Effector memory CD4-positive, alpha-beta T cell (primary cell): ENCODE measurements around the gene EXOC3L1.

Experiments
- DNase-seq, 3 donors: peaks; one replicate each; pipeline ENCODE4 v3.0.0-alpha.2; 2020
- H3K27ac ChIP-seq: 2 replicates; pipeline ENCODE4 v1.7.0; 2013; ENCODE audit warnings: mild to moderate bottlenecking, low read length, moderate library complexity; ENCODE audit not compliant: insufficient read depth, poor library complexity, severe bottlenecking
- H3K27me3 ChIP-seq: replicated peaks from 2 replicates; pipeline ENCODE4 v1.7.0; 2013; ENCODE audit warnings: mild to moderate bottlenecking, low read length; ENCODE audit not compliant: insufficient read depth, control insufficient read depth, poor library complexity, severe bottlenecking
- H3K36me3 ChIP-seq: 2 replicates; pipeline ENCODE4 v1.7.0; 2013; ENCODE audit warnings: mild to moderate bottlenecking, low read length, moderate library complexity; ENCODE audit not compliant: control insufficient read depth, insufficient read depth
- H3K4me1 ChIP-seq: 2 replicates; pipeline ENCODE4 v1.7.0; 2013; ENCODE audit warnings: low read length, mild to moderate bottlenecking; ENCODE audit not compliant: control insufficient read depth, insufficient read depth, poor library complexity, severe bottlenecking
- H3K4me3 ChIP-seq: 2 replicates; pipeline ENCODE4 v1.7.0; 2013; ENCODE audit warnings: low read length, low read depth, mild to moderate bottlenecking; ENCODE audit not compliant: insufficient read depth, poor library complexity, severe bottlenecking
- H3K9me3 ChIP-seq: 2 replicates; pipeline ENCODE4 v1.7.0; 2013; ENCODE audit warnings: mild to moderate bottlenecking, low read length, moderate library complexity; ENCODE audit not compliant: control insufficient read depth

The EXOC3L1 gene

GRCh38 chr16:67173808-67174705, 15.9 kb downstream of the EXOC3L1 start:
- Histone ChIP-seq H3K27ac (no peak overlapping the region), H3K4me1 (peaks cover 40% of the 10 kb centered on the region), H3K9me3 (no peaks in the 10 kb centered on the region), H3K4me3 (peak overlapping the region; percentile 33), H3K27me3 (peaks cover 6% of the 10 kb centered on the region), H3K36me3 (no peaks in the 10 kb centered on the region)
- DNase-seq = peak; percentile 47 to 63 (median 63)

- Histone ChIP-seq H3K4me3 (no peak overlapping the region), H3K36me3 (no peaks in the 10 kb centered on the region), H3K9me3 (no peaks in the 10 kb centered on the region), H3K27me3 (peaks cover 6% of the 10 kb centered on the region), H3K4me1 (peaks cover 40% of the 10 kb centered on the region), H3K27ac (no peak overlapping the region)
- no peak for DNase-seq
These were observed 16.6 kb downstream of the EXOC3L1 start for GRCh38 chr16:67173323-67173722.

- no peak overlapping the region for H3K27ac ChIP-seq
- peaks cover 35% of the 10 kb centered on the region for H3K4me1 ChIP-seq
- no peaks in the 10 kb centered on the region for H3K9me3 ChIP-seq
- H3K4me3 ChIP-seq = no peak overlapping the region
- H3K36me3 ChIP-seq = no peaks in the 10 kb centered on the region
- H3K27me3 ChIP-seq = peaks cover 20% of the 10 kb centered on the region
- DNase-seq = no peak
These were observed 18.8 kb downstream of the EXOC3L1 start for GRCh38 chr16:67170949-67171649.

GRCh38 chr16:67170168-67170948, 19.6 kb downstream of the EXOC3L1 start, which contains the start of gene NOL3:
TSS of gene NOL3 (plus strand) at chr16:67170538.
- DNase-seq = no peak
- H3K27ac ChIP-seq = no peak within 1 kb of the TSS
- no peaks in the 10 kb centered on the region for H3K36me3 ChIP-seq
- H3K4me1 ChIP-seq = peaks cover 42% of the 10 kb centered on the region
- H3K27me3 ChIP-seq = peaks cover 26% of the 10 kb centered on the region
- peak within 1 kb of the TSS; percentile 16 for H3K4me3 ChIP-seq
- H3K9me3 ChIP-seq = no peaks in the 10 kb centered on the region

- no peaks in the 10 kb centered on the region for H3K9me3 ChIP-seq
- H3K27me3 ChIP-seq = peaks cover 33% of the 10 kb centered on the region
- H3K4me3 ChIP-seq = peak overlapping the region; percentile 16
- H3K36me3 ChIP-seq = no peaks in the 10 kb centered on the region
- H3K27ac ChIP-seq = no peak overlapping the region
- DNase-seq = no peak
- peaks cover 46% of the 10 kb centered on the region for H3K4me1 ChIP-seq
These were observed 20.2 kb downstream of the EXOC3L1 start for GRCh38 chr16:67169642-67170167.

GRCh38 chr16:67169011-67169451, 20.9 kb downstream of the EXOC3L1 start:
- H3K36me3 ChIP-seq = no peaks in the 10 kb centered on the region
- peaks cover 46% of the 10 kb centered on the region for H3K4me1 ChIP-seq
- H3K4me3 ChIP-seq = no peak overlapping the region
- no peaks in the 10 kb centered on the region for H3K9me3 ChIP-seq
- peaks cover 38% of the 10 kb centered on the region for H3K27me3 ChIP-seq
- H3K27ac ChIP-seq = no peak overlapping the region
- DNase-seq = no peak

GRCh38 chr16:67167588-67167987, 22.3 kb downstream of the EXOC3L1 start:
- no peak for DNase-seq
- Histone ChIP-seq H3K27me3 (peaks cover 44% of the 10 kb centered on the region), H3K4me1 (peaks cover 50% of the 10 kb centered on the region), H3K36me3 (no peaks in the 10 kb centered on the region), H3K27ac (no peak overlapping the region), H3K9me3 (no peaks in the 10 kb centered on the region), H3K4me3 (no peak overlapping the region)

- peaks cover 54% of the 10 kb centered on the region for H3K4me1 ChIP-seq
- no peaks in the 10 kb centered on the region for H3K9me3 ChIP-seq
- H3K4me3 ChIP-seq = no peak overlapping the region
- H3K27me3 ChIP-seq = peaks cover 44% of the 10 kb centered on the region
- H3K36me3 ChIP-seq = no peaks in the 10 kb centered on the region
- no peak for DNase-seq
- H3K27ac ChIP-seq = no peak overlapping the region
These were observed 23.3 kb downstream of the EXOC3L1 start for GRCh38 chr16:67166598-67167168.

GRCh38 chr16:67166110-67166547, 23.8 kb downstream of the EXOC3L1 start:
- Histone ChIP-seq H3K4me1 (peaks cover 59% of the 10 kb centered on the region), H3K27ac (no peak overlapping the region), H3K4me3 (no peak overlapping the region), H3K36me3 (no peaks in the 10 kb centered on the region), H3K27me3 (peaks cover 44% of the 10 kb centered on the region), H3K9me3 (no peaks in the 10 kb centered on the region)
- DNase-seq = no peak
